Right renal cortex interstitium (tissue), 3 donors: Measurements from ENCODE around the gene SLC6A4. TPM values are rescaled to one million over a fixed set of nuclear protein-coding genes. Genes with fewer than 3 reads are reported as not detected.
"Not testable (repeated sequence)": the region's sequence is repeated elsewhere in the genome, so short reads cannot be mapped to it uniquely, and the experiment has no call there.

Experiments used
- DNase-seq, 3 donors: peaks; one replicate each; pipeline ENCODE4 v3.0.0-alpha.2; 2013; ENCODE audit warnings: low read depth in 3 of 3, low spot score in 2 of 3
- polyA plus RNA-seq, 3 donors: library from polyadenylated mRNA; unstranded; fragments of 120-200 nt; gene quantifications; one replicate each; pipeline ENCODE4 v1.2.1, GENCODE V29; 2013; ENCODE audit not compliant: insufficient read length in 3 of 3

The SLC6A4 gene
- polyA plus RNA-seq, 3 donors: 0.71 to 0.88 (median 0.76) TPM

DNA sequence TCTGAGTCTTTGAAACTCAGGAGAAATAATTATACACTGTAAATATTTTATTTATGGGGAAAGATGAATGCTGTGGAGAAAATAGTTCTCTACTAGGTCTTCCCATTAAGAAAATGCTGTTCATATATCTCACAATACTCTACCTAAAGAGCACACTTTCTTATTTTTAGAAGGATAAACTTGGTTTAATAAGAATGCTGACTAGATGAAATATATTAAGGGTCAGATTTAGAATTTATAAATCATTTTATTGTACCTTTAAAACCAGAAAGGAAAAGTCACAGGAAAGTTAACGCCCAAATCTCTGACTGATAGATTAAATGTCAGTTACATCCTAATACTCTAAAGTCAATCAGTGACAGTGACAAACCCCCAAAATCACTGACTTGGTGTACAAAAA, 48.7 kb downstream of the SLC6A4 start:
- no peak for DNase-seq

DNA sequence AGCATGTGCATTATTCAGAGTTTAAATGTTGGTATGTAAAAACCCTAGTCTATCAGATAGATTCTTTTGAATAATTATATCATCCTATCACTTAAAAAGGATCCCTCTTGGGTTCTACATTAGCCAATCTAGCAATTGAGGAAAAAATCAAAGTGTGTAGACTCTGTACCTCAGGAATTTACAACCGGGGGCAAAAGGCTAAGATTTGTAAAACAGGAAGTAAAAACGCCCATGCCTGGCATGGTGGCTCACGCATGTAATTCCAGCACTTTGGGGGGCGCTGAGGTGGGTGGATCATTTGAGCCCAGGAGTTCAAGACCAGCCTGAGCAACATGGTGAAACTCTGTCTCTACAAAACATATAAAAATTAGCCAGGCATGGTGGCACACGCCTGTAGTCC, 58.6 kb downstream of the SLC6A4 start:
- DNase-seq: no peak

DNA sequence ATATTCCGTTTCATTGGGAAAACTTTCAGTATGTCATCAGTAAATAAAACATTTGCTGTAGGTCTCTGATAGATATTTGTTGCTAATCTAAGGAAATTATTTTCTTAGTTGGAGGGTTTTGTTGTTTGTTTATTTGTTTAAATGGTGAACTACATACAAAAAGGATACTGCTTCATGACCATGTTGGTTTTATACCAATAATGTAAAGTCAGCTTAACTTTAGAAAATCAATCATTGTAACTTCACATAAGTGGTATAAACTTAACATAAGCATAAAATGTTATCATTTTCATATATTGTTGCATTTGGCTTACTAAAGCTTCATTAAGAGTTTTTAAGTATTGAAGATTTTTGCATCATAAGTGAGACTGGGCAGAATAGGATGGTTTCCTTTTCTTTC, 60.9 kb downstream of the SLC6A4 start:
- no peak for DNase-seq

DNA sequence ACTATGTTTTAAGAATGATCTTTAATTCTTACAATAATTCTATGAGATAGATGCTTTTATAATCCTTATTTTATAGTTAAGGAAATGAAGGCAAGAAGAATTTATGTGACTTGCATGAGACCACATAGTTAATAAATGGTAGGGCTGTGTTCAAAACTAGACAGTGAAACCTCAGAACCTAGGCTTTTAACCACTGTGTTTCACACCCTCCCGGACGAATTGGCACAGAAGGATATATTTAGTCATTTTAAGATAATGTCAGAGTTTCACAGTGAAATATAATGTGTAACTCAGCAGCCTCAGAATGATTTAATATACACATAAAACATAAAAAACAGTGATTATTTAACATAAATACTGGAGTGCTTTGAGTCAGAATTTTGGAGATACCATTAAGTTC, 61.8 kb downstream of the SLC6A4 start:
- no peak for DNase-seq

DNA sequence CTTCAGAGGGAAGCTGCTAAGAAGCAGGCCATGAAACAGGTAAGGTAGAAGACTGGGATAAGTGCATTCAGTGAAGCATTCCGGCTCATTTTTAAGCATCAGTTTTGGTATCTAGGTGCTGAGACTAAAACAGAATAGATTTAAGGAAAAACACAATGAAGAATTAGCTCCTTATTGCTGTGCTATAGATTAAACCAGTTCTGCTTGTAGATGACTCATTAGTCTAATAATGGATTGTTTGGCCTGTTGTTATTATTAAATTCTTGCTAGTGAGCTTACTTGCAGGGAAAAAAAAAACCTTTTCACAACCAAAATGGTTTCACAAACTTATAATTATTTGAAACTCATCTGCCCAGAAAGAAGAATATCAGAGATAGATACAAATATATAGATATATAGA, 62.9 kb downstream of the SLC6A4 start:
- DNase-seq: no peak

DNA sequence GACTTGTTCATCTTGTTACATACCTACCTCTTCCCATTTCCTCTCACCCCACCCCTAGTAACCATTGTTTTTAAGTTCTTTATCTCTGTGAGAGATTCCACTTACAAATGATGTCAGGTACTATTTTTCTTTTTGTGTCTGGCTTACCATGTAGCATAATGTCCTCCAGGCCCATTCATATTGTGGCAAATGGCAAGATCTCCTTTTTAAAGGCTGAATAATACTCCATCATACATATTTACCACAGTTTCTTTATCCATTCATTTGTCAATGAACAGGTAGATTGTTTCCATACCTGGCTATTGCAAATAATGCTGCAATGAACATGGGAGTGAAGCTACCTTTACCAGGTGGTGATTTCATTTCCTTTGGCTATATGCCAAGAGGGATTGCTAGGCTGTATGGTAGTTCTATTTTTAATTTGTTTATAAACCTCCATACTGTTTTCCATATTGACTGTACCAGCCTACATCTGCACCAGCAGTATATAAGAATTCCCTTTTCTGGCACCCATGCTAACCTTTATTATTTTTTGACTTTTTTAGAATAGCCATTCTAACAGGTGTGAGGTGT, 65.0 kb downstream of the SLC6A4 start:
- DNase-seq: no peak

DNA sequence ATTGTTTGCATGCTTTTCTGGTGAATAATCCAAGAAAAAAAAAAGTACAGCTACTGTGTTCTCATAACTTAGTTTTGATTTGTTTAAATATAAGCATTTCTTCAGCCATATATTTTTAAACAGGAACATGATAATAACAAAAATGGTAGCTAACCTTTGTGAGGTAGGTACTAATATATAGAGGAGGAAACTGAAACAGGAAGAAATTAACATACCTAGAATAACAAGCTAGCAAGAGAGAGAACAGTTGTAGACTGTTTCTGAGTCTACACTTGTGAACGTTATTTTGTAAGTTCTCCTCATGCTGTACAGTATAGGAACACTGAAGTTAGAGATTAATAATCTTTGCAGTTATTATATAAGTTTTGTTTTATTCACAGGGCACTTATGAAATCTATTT, 69.5 kb downstream of the SLC6A4 start:
- no peak for DNase-seq

DNA sequence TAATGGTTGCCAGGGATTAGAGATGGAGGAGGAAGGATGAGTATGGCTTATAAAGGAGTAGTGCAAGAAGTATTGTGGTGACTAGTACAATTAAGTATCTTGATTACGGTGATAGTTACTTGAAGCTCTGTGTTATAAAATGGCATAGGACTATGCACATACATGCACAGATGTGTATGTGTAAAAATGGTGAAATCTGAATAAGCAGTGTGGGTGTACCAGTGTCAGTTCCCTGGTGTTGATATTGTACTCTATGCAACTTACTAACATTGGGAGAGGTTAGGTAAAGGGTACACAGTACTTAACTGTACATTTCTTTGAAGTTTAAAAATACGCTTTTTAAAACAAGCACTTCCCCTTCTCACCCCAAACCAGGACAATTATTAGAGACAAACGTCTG, 70.3 kb downstream of the SLC6A4 start:
- DNase-seq: no peak

DNA sequence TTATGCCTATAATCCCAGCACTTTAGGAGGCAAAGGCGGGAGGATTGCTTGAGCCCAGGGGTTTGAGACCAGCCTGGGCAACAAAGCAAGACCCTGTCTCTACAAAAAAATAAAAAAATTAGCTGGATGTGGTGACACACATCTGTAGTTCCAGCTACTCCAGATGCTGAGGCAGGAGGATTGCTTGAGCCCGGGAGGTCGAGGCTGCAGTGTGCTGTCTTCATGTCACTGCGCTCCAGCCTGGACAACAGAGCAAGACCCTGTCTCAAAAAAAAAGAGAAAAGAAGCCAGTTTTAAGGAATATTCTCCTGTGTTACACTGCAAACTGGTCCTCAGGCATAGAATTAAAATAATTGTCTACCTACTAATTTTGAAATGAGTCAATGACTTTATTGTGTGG, 71.0 kb downstream of the SLC6A4 start:
- no peak for DNase-seq

DNA sequence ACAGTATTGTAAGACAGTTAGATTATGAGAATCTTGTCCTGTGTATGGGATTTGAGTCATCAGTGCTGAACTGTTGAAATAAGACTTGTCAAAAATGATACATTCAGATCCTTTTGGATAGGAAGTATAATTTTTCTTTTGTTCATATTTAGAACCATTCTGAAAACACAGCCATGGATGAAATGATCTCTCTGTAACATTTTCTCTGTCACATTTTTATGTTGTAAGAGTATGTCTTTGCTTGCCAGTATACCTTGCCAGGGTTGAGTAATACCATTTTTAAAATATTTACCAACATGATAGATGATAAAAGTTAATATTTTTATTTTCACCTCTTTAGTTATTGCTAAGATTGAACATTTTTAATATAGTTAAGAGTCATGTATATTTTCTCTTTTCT, 73.9 kb downstream of the SLC6A4 start:
- no peak for DNase-seq

DNA sequence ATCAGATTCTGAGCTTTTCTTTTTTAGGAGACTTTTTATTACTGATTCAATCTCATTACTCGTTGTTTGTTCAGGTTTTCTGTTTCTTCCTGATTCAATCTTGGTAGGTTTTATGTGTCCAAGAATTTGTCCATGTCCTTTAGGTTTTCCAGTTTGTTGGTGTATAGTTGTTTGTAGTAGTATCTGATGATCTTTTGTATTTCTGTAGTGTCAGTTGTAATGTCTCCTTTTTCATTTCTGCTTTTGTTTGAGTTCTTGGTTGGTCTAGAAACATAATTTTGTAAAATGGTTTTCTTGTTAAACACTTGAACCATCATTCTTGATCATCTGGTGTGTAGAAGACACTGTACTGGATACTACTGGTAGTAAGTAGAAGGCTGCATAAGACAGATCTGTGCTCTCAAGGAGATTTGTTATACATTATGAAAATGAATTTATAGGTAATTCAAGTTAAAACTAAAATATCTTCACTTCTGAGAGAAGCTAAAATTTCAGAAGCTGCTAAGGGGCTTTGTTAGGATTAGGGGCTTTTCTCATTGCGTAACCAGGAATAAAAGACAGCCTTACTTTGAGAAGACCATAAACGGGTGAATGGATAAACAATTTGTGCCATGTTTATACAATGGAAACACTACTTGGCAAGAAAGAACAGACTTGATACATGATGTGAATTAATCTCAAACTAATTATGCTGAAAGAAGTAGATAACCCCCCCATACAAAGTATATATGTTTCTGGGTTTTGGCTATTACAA, 74.9 kb downstream of the SLC6A4 start:
- no peak for DNase-seq

DNA sequence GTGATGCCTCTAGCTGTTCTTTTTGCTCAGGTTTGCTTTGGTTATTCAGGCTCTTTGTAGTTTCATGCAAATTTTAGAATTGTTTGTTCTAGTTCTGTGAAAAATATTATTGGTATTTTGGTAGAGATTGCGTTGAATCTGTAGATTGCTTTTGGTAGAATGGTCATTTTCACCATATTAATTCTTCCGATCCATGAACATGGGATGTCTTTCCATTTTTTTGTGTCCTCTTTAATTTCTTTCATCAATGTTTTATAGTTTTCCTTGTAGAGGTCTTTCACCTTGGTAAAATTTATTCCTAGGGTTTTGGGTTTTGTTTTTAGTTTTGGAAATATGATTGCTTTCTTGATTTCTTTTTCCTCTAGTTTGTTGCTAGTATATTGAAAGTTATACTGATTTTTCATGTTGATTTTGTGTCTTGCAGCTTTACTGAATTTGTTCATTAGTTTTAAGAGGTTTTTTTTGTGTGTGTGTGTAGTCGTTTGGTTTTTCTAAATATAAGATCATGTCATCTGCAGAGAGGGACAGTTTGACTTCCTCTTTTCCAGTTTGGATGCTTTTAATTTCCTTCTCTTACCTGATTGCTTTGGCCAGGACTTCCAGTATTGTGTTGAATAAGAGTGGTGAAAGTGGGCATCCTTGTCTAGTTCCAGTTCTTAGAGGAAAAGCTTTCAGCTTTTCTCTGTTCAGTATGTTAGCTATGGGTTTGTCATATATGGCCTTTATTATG, 76.4 kb downstream of the SLC6A4 start:
- DNase-seq: no peak

DNA sequence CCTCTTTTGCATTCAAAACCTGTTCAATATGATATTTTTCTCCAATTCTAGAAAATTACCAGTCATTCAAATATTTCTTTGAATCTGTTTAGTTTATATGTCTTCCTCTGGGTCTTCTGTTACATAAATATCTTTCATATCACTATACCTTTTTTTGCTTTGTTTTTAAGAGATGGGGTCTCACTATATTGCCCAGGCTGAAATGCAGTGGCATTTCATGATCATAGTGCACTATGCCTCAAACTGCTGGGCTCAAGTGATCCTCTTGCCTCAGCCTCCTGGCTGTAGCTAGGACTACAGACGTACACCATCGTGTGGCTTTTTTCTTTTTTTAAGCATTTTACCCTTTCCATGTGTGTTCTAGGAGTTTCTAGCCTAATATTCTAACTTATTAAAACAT, 80.1 kb downstream of the SLC6A4 start:
- DNase-seq: no peak

DNA sequence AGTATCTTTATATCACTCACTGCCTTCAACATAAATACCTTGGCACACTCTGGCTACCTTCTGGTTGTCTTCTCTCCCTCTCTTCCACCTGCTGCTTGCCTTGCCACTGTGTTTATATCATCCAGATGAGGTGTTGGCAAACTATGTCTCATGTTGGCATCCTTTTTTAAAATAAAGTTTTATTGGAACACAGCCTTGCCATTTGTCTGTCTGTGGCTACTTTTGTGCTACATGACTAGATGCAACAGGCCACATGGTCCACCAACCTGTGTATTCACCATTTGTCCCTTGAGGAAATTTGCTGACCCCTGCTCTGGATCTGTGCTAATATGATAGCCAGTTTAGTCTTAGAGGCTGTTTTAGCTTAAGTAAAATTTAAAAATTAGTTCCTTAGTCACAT, 82.0 kb downstream of the SLC6A4 start:
- DNase-seq: no peak

DNA sequence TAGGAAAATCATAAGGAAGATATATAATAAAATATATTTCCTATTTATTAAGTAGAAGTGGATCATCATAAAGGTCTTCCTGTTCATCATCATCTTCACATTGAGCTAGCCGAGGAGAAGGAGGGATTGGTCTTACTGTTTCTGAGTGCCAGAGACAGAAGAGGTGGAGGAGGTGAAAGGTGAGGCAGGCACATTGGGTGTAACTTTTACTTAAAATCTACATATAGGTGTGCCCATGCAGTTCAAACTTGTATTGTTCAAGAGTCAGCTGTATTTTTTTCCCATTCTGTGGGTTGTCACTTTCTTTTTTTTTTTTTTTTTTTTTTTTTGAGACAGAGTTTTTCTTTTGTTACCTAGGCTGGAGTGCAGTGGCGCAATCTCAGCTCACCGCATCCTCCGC, 84.0 kb downstream of the SLC6A4 start:
- DNase-seq: no peak

DNA sequence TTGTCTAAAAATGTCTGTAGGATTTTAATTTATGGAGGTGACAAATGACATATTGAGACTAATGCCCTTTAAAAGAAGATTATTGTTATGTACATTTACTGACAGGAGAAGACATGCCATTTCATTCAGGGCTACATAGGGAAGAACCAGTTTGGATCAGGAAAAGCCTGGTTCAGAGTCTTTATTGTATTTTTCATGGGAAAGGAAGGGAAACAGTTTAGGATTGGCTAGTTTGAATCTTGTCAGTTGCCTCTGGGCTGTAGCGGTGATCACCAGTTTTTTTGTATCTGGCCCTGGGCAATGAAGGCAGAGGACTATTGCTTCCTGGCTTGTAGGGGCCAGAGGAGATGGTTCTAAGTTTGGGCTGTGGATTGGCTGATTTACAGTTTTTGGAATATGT, 87.1 kb downstream of the SLC6A4 start:
- no peak for DNase-seq

DNA sequence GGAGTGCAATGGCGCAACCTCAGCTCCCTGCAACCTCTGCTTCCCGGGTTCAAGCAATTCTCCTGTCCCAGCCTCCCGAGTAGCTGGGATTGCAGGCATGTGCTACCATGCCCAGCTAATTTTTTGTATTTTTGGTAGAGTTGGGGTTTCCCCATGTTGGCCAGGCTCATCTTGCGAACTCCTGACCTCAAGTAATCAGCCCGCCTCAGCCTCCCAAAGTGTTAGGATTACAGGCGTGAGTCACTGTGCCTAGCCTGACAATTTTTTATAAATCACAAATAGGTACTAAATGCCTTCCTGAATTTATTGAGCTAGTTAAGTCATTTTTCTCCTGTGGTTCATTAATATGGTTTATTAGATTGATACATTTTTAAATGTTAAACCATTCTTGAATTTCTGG, 87.6 kb downstream of the SLC6A4 start:
- not testable (repeated sequence) for DNase-seq

Other genes with a start within 250 kb of the SLC6A4 start
- gene NSRP1, start 118.9 kb downstream of the SLC6A4 start, polyA plus RNA-seq: 10 to 100 TPM; 43.6 to 54.3 (median 47.1) TPM
- gene BLMH, start 56.2 kb upstream of the SLC6A4 start, polyA plus RNA-seq: 10 to 100 TPM; 86.1 to 90.6 (median 90.6) TPM
- under 1 TPM; 0.75 to 0.98 (median 0.78) TPM for gene TMIGD1, start 98.4 kb upstream of the SLC6A4 start, polyA plus RNA-seq
- gene CPD, start 143.2 kb upstream of the SLC6A4 start, polyA plus RNA-seq: 100 to 1,000 TPM in 1 of 3 donors, 10 to 100 TPM in 2; 94.0 to 111 (median 98.5) TPM
- 10 to 100 TPM; 54.4 to 60.1 (median 58.8) TPM for gene GOSR1, start 241.7 kb upstream of the SLC6A4 start, polyA plus RNA-seq